Adrenal gland (tissue), 12 donors: ENCODE measurements around the gene BCHE. TPM values are rescaled to one million over a fixed set of nuclear protein-coding genes. Genes with fewer than 3 reads are reported as not detected.

Source experiments
- DNase-seq, 7 donors: peaks; one replicate each; pipeline ENCODE4 v3.0.0-alpha.2; 2019 to 2020
- H3K27ac ChIP-seq, 5 donors: fragments of 200-600 bp; sonication (generic) in 4 of 5; 1 replicate in 3 of 5; 2 replicates in 2 of 5; pipeline versions ENCODE4 v1.5.1 to v1.8.0; 2016 to 2020; ENCODE audit warnings: mild to moderate bottlenecking in 1 of 5
- H3K27me3 ChIP-seq: fragments of 200-600 bp; 2 replicates; pipeline ENCODE4 v1.8.0; 2021
- H3K36me3 ChIP-seq, 2 donors: fragments of 200-600 bp; replicated peaks in 1 of 2; 1 replicate in 1 of 2; 2 replicates in 1 of 2; pipeline versions ENCODE4 v1.5.1 to v1.8.0; 2018 to 2022
- H3K4me1 ChIP-seq, 2 donors: fragments of 200-600 bp; replicated peaks in 1 of 2; 1 replicate in 1 of 2; 2 replicates in 1 of 2; pipeline versions ENCODE4 v1.5.1 to v1.8.0; 2018 to 2021
- H3K4me3 ChIP-seq, 4 donors: fragments of 200-600 bp; sonication (generic) in 3 of 4; one replicate each; pipeline ENCODE4 v1.5.1; 2016 to 2018
- H3K9me3 ChIP-seq, 3 donors: fragments of 200-600 bp; sonication (generic) in 1 of 3; replicated peaks in 1 of 3; 1 replicate in 2 of 3; 2 replicates in 1 of 3; pipeline versions ENCODE4 v1.5.1 to v1.8.0; 2016 to 2021
- POLR2A ChIP-seq, 2 donors: fragments of 450-650 bp; IDR thresholded peaks; one replicate each; pipeline ENCODE4 v1.6.1; 2017; ENCODE audit warnings: antibody characterized with exemption in 2 of 2, mild to moderate bottlenecking in 2 of 2, moderate library complexity in 1 of 2
- WGBS, 4 donors: extraction: QIAGEN DNeasy Blood & Tissue Kit in 2 of 4; methylation state at CpG; one replicate each; pipeline versions ENCODE4 v1.1.5 to v1.1.7; 2013 to 2017; 5-methylcytosine and 5-hydroxymethylcytosine counted together
- intact Hi-C, 2 donors: fragments of 100-400 bp; cut with DNase I; formaldehyde crosslinking; loops; one replicate each; pipeline versions ENCODE4 v1.14.1 to v1.15.0; 2022 to 2023
- polyA plus RNA-seq, 3 donors: library from polyadenylated mRNA; stranded (reverse); fragments of 200-250 nt in 2 of 3; fragments of 350-450 nt in 1 of 3; fragmentation: Illumina TruSeq in 1 of 3; extraction: RNeasy Lipid Tissue Mini Kit (QIAGEN cat#74804) in 1 of 3; gene quantifications; one replicate each; pipeline ENCODE4 v1.2.3, GENCODE V29; 2013 to 2014
- total RNA-seq, 9 donors: library from RNA; depleted of rRNA in 4 of 9; stranded (reverse); fragments of >200 nt in 4 of 9; fragments of 120-200 nt in 1 of 9; fragmentation: NEBNext Ultra II Directional in 1 of 9; extraction: Animal tissue kit (Norgen Biotek cat#: 25700) in 1 of 9; gene quantifications; one replicate each; pipeline versions ENCODE4 v1.1.0 to v1.2.4, GENCODE V29; 2013 to 2023
- TF ChIP-seq, protein P1 (sequence below), 6 experiments: fragments of 450-650 bp in 4 of 6; fragments of 200-600 bp in 2 of 6; sonication (generic) in 1 of 6; IDR thresholded peaks; 1 replicate in 5 of 6; 2 replicates in 1 of 6; pipeline versions ENCODE4 v1.5.1 to v1.8.0; 2016 to 2021; ENCODE audit warnings: antibody characterized with exemption in 6 of 6, mild to moderate bottlenecking in 2 of 6, moderate library complexity in 1 of 6
- donor health status: healthy with polysubstance abuse.
- donor health status: Bipolar disorder and iron deficiency.
- donor health status: DM: yes; HTN: yes; CAD: no.
- donor health status: DM: no; HTN: no; CAD: no.
- donor health status: DM: no; HTN: no; CAD: no.
- donor health status: DM: yes; HTN: yes; CAD: no.

Gene BCHE
- total and polyA plus RNA-seq, 12 donors = 1.0 to 108 (median 5.1) TPM

DNA sequence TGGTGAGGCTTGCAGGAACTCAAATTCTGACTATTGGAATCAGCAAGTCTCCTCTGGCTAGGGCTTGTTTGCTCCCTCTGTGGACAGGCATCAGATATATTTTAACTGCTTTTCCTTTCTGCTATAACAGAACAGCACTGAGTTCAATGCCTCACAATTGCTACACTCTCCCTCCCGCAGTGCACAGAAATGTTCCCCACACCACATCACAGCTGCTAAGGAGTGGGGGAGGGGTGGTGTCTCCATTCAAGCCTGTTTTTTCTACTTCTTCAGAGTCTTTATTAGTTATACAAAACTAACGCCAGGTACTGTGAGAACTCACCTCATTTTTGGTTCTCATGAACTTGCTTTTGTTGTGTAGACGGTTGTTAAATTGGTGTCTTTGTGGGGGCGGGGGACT is 68.5 kb downstream of the BCHE start:
- Histone ChIP-seq H3K4me1 (no peaks in the 10 kb centered on the region), H3K27me3 (no peaks in the 10 kb centered on the region), H3K27ac (no peak overlapping the region), H3K4me3 (no peak overlapping the region), H3K36me3 (no peaks in the 10 kb centered on the region), H3K9me3 (no peaks in the 10 kb centered on the region)
- intact Hi-C loops = no loop called here
- DNase-seq = no peak
- TF ChIP-seq POLR2A (IDR thresholded peaks at IDR 0.05) = no peak
- TF ChIP-seq, protein P1, sequence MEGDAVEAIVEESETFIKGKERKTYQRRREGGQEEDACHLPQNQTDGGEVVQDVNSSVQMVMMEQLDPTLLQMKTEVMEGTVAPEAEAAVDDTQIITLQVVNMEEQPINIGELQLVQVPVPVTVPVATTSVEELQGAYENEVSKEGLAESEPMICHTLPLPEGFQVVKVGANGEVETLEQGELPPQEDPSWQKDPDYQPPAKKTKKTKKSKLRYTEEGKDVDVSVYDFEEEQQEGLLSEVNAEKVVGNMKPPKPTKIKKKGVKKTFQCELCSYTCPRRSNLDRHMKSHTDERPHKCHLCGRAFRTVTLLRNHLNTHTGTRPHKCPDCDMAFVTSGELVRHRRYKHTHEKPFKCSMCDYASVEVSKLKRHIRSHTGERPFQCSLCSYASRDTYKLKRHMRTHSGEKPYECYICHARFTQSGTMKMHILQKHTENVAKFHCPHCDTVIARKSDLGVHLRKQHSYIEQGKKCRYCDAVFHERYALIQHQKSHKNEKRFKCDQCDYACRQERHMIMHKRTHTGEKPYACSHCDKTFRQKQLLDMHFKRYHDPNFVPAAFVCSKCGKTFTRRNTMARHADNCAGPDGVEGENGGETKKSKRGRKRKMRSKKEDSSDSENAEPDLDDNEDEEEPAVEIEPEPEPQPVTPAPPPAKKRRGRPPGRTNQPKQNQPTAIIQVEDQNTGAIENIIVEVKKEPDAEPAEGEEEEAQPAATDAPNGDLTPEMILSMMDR (IDR thresholded peaks at IDR 0.05) = no peak
- WGBS, 4 donors = 78 to 90% (median 84%) methylated on average over 4 of the region's 4 CpGs

- H3K9me3 ChIP-seq = no peaks in the 10 kb centered on the region
- H3K27ac ChIP-seq = no peak overlapping the region
- 63 to 96% (median 93%) methylated on average over 3 of the region's 3 CpGs for WGBS, 4 donors
- TF ChIP-seq, protein P1 (IDR thresholded peaks at IDR 0.05) = no peak
- no peak for TF ChIP-seq POLR2A (IDR thresholded peaks at IDR 0.05)
- H3K4me3 ChIP-seq = no peak overlapping the region
- no peaks in the 10 kb centered on the region for H3K4me1 ChIP-seq
- no peaks in the 10 kb centered on the region for H3K27me3 ChIP-seq
- intact Hi-C loops = no loop called here
- H3K36me3 ChIP-seq = no peaks in the 10 kb centered on the region
- DNase-seq = no peak
These were observed 78.2 kb downstream of the BCHE start for GRCh38 chr3:165759041-165759440.

GRCh38 chr3:165755571-165755970 is 81.7 kb downstream of the BCHE start:
- no peaks in the 10 kb centered on the region for H3K27me3 ChIP-seq
- WGBS, 4 donors = 72 to 79% (median 74%) methylated on average over 1 of the region's 1 CpG
- intact Hi-C loops = no loop called here
- H3K27ac ChIP-seq = no peak overlapping the region
- no peaks in the 10 kb centered on the region for H3K36me3 ChIP-seq
- no peaks in the 10 kb centered on the region for H3K4me1 ChIP-seq
- TF ChIP-seq POLR2A (IDR thresholded peaks at IDR 0.05) = no peak
- TF ChIP-seq, protein P1 (IDR thresholded peaks at IDR 0.05) = no peak
- no peak overlapping the region for H3K4me3 ChIP-seq
- no peak for DNase-seq
- H3K9me3 ChIP-seq = no peaks in the 10 kb centered on the region

DNA sequence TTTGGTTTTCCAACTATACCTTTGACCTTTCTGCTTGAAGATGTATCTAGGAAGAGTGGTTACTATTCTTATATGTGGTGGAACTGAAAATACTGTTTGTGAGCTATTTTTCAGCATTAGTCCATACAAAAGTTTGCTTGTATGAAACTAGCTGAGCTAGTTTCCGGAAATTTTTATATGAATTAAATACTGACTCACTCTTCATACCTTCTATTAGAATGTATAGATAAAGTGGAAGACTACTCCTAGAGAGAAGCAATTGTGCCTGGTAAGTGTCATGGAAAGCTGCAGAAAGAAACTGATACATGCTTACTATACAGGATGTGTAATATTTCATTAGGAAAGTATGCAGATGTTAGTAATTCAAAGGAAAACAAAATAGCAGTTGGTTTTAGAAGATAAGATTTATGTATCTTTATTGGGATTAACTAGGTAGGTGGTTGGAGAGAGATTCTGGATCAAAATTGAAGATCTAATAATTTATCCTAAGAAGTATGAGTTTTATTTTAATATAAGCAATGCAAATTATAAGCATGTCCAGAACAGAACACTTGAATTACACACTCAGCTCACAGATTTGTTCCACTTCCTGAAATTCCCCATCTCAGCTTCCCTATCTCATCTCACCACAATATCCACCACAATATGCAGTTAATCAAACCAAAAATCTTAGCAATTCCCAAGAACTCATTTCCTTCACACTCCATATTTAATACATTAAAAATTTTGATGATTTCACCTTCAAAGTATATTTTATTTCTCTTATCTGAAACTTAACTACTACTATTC is 82.8 kb downstream of the BCHE start:
- TF ChIP-seq, protein P1 (IDR thresholded peaks at IDR 0.05) = no peak
- no peak for TF ChIP-seq POLR2A (IDR thresholded peaks at IDR 0.05)
- H3K36me3 ChIP-seq = no peaks in the 10 kb centered on the region
- no peaks in the 10 kb centered on the region for H3K4me1 ChIP-seq
- no peak for DNase-seq
- intact Hi-C loops = no loop called here
- no peak overlapping the region for H3K27ac ChIP-seq
- H3K4me3 ChIP-seq = no peak overlapping the region
- H3K9me3 ChIP-seq = no peaks in the 10 kb centered on the region
- 37 to 84% (median 80%) methylated on average over 1 of the region's 1 CpG for WGBS, 4 donors
- no peaks in the 10 kb centered on the region for H3K27me3 ChIP-seq
